K562 (cell line): Measurements from ENCODE around the gene CCDC148. TPM values are rescaled to one million over a fixed set of nuclear protein-coding genes. Genes with fewer than 3 reads are reported as not detected.

Experiments
- ATAC-seq: fragments of 200-7000 bp; cut with Tn5 transposase; 3 replicates; pipeline ENCODE4 v1.9.1; 2020; ENCODE audit warnings: moderate library complexity
- BruUV-seq: library from RNA; stranded (reverse); fragments of 400-500 nt; replicated peaks from 2 replicates; lab custom pipeline; 2021; lab: Mats Ljungman, UMichigan
- CTCF ChIA-PET: fragments of 300-600 bp; formaldehyde crosslinking; extraction: SDS; loops from one replicate; lab custom pipeline; 2021; ENCODE audit warnings: low intra/inter-chr PET ratio; lab: Yijun Ruan, JAX
- POLR2A ChIA-PET: fragments of 300-600, 350-650 bp; sonication (Branson Sonifier 250); formaldehyde crosslinking; extraction: SDS; loops from one replicate; lab custom pipeline; 2021; ENCODE audit warnings: antibody characterized with exemption, inconsistent platforms; lab: Yijun Ruan, JAX
- DNase-seq, 4 experiments: peaks; one replicate each; pipeline versions ENCODE4 v3.0.0 to v3.0.0-alpha.2; 2011 to 2018; ENCODE audit warnings: low spot score in 3 of 4, mixed read lengths in 3 of 4; ENCODE audit errors: extremely low read depth in 1 of 4
- FAIRE-seq: peaks from 2 replicates; lab custom pipeline; 2011; peaks lifted over from hg19 to GRCh38; lab: Jason Lieb, UNC
- H2AFZ ChIP-seq: 2 replicates; pipeline ENCODE4 v1.6.0; 2011; ENCODE audit warnings: low read depth, low read length, control low read depth, inconsistent platforms
- H3K27ac ChIP-seq: fragments of 200-600 bp; 3 replicates; pipeline ENCODE4 v1.8.0; 2011; ENCODE audit warnings: low read depth, mild to moderate bottlenecking, control low read depth, inconsistent platforms, low read length, moderate library complexity, mixed read lengths; ENCODE audit errors: extremely low read depth
- H3K27me3 ChIP-seq, 2 experiments: fragments of 300-600 bp in 1 of 2; 2 replicates in 1 of 2; 3 replicates in 1 of 2; pipeline versions ENCODE4 v1.6.0 to v1.8.0; 2011; ENCODE audit warnings: inconsistent platforms in 2 of 2, low read length in 2 of 2, mild to moderate bottlenecking in 1 of 2, mixed read lengths in 1 of 2, moderate library complexity in 1 of 2; ENCODE audit not compliant: control insufficient read depth in 2 of 2, insufficient read depth in 2 of 2
- H3K36me3 ChIP-seq: fragments of 300-600 bp; 3 replicates; pipeline ENCODE4 v1.8.0; 2011; ENCODE audit warnings: mild to moderate bottlenecking, low read length, inconsistent platforms; ENCODE audit not compliant: control insufficient read depth, insufficient read depth
- H3K4me1 ChIP-seq, 2 experiments: fragments of 200-600 bp in 1 of 2; replicated peaks in 1 of 2; 2 replicates in 1 of 2; 3 replicates in 1 of 2; pipeline versions ENCODE4 v1.5.1 to v1.8.0; 2011; ENCODE audit warnings: inconsistent platforms in 2 of 2, low read length in 2 of 2, mild to moderate bottlenecking in 1 of 2, mixed read lengths in 1 of 2, moderate library complexity in 1 of 2; ENCODE audit not compliant: control insufficient read depth in 2 of 2, insufficient read depth in 2 of 2
- H3K4me2 ChIP-seq: 2 replicates; pipeline ENCODE4 v1.6.1; 2011; ENCODE audit warnings: low read length, control low read depth, inconsistent platforms, mixed read lengths; ENCODE audit not compliant: insufficient read depth
- H3K4me3 ChIP-seq: fragments of 200-600 bp; sonication (generic), shearing (Covaris generic); 2 replicates; pipeline ENCODE4 v1.5.1; 2016; ENCODE audit warnings: control low read depth, inconsistent platforms
- H3K79me2 ChIP-seq: fragments of 200-600 bp; 3 replicates; pipeline ENCODE4 v1.8.0; 2011; ENCODE audit warnings: low read length, inconsistent platforms; ENCODE audit not compliant: control insufficient read depth, insufficient read depth
- H3K9ac ChIP-seq, 2 experiments: 2 replicates each; pipeline versions ENCODE4 v1.6.0 to v1.6.1; 2011; ENCODE audit warnings: low read depth in 2 of 2, low read length in 2 of 2, control low read depth in 1 of 2, inconsistent platforms in 1 of 2, mild to moderate bottlenecking in 1 of 2, mixed read lengths in 1 of 2; ENCODE audit not compliant: insufficient read depth in 1 of 2
- H3K9me1 ChIP-seq: one replicate; pipeline ENCODE4 v1.6.0; 2011; ENCODE audit warnings: inconsistent platforms, mild to moderate bottlenecking, low read length, moderate library complexity; ENCODE audit not compliant: control insufficient read depth, insufficient read depth
- H3K9me3 ChIP-seq: replicated peaks from 2 replicates; pipeline ENCODE4 v1.5.1; 2011; ENCODE audit warnings: low read depth, low read length, inconsistent platforms; ENCODE audit not compliant: control insufficient read depth, insufficient read depth
- H4K20me1 ChIP-seq: replicated peaks from 2 replicates; pipeline ENCODE4 v1.6.1; 2011; ENCODE audit warnings: low read length, inconsistent platforms, mixed read lengths; ENCODE audit not compliant: control insufficient read depth, insufficient read depth
- BRCA1 ChIP-seq, 2 experiments: fragments of 450-650 bp in 1 of 2; sonication (generic) in 1 of 2; formaldehyde crosslinking in 1 of 2; IDR thresholded peaks; 2 replicates each; pipeline versions ENCODE4 v1.5.0 to v1.6.1; 2017 to 2020; ENCODE audit warnings: mild to moderate bottlenecking in 1 of 2, missing genetic modification reagents in 1 of 2
- CBFA2T2 ChIP-seq: fragments of 450-650 bp; conservative IDR thresholded peaks from 2 replicates; pipeline ENCODE4 v1.6.1; 2017; ENCODE audit warnings: mild to moderate bottlenecking
- CXXC5 ChIP-seq: fragments of 250-450 bp; sonication (Bioruptor Pico); IDR thresholded peaks from 2 replicates; pipeline ENCODE4 v1.8.0; 2022; ENCODE audit warnings: inconsistent platforms, mild to moderate bottlenecking, moderate library complexity
- SP1 ChIP-seq: sonication (generic); formaldehyde crosslinking; IDR thresholded peaks from 2 replicates; pipeline ENCODE4 v1.8.1; 2022; ENCODE audit warnings: mild to moderate bottlenecking, missing genetic modification reagents
- WGBS: fragments of 100-300 bp; shearing (Covaris generic); methylation state at CpG from one replicate; pipeline ENCODE4 v1.1.6; 2016; ENCODE audit warnings: low coverage, mixed read lengths; ENCODE audit not compliant: insufficient coverage; ENCODE audit errors: missing lambda C conversion rate; 5-methylcytosine and 5-hydroxymethylcytosine counted together
- in situ Hi-C: fragments of 300-500 bp; cut with MboI; formaldehyde crosslinking; loops from 4 replicates; pipeline ENCODE4 v1.15.0; 2018; ENCODE audit warnings: inconsistent platforms, mixed read lengths
- intact Hi-C: fragments of 100-400 bp; cut with micrococcal nuclease; formaldehyde crosslinking; loops from 2 replicates; pipeline ENCODE4 v1.14.2; 2022
- polyA plus RNA-seq, 8 experiments: library from polyadenylated mRNA; depleted of rRNA in 4 of 8; stranded (reverse) in 5 of 8; unstranded in 3 of 8; fragments of >200 nt; fragmentation: Nextera tagmentation in 2 of 8; fragmentation: Illumina TruSeq in 1 of 8; extraction: Ambion mirVana in 2 of 8; extraction: Trizol in 1 of 8; gene quantifications; 2 replicates each; pipeline versions ENCODE4 v1.2.1 to v1.2.3, GENCODE V29; 2011 to 2014; ENCODE audit warnings: inconsistent platforms in 1 of 8, missing spikeins in 1 of 8
- total RNA-seq, 7 experiments: library from RNA; depleted of rRNA in 6 of 7; stranded (reverse); fragments of >200 nt in 6 of 7; fragmentation: Illumina TruSeq in 2 of 7; extraction: Trizol in 2 of 7; gene quantifications; 2 replicates each; pipeline versions ENCODE4 v1.2.1 to v1.2.3, GENCODE V29; 2011 to 2021; ENCODE audit warnings: low replicate concordance in 1 of 7
- TF ChIP-seq, protein P1 (sequence below): fragments of 450-650 bp; formaldehyde crosslinking; IDR thresholded peaks from 2 replicates; pipeline ENCODE4 v1.4.0; 2020; ENCODE audit warnings: mild to moderate bottlenecking, mixed read lengths
- TF ChIP-seq, protein P2 (sequence below): fragments of 200-600 bp; sonication (generic); IDR thresholded peaks from one replicate; pipeline ENCODE4 v1.6.1; 2012; ENCODE audit warnings: mild to moderate bottlenecking, low read depth, low read length, inconsistent platforms
- TF ChIP-seq, protein P3 (sequence below): fragments of 450-650 bp; IDR thresholded peaks from 2 replicates; pipeline ENCODE4 v1.6.1; 2016; ENCODE audit warnings: borderline replicate concordance

CCDC148 gene
- total and polyA plus RNA-seq, 9 of the 15 experiments (the other 6 are each of a cell fraction or from before 2014, with no cell fraction given): 0.10 to 1.4 (median 0.65) TPM

DNA sequence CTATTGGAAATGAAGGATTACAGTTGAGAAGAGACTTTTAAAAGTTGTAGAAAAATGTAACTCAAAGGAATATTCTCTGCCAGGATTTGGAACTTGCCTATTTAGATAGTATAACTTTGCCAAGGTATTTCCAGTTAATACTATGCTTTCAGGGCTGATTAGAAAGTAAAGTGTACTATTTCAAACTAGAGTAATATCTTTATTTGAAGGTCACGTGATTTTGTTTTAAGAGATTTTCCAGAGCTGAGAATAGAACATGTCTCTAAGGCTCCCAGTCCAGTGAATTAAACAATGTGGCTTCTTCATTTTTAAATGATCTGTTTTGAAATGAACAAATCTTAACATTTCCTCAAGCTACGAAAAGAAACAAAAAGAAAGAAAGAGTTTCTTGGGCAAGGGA, 53.9 kb downstream of the CCDC148 start:
- Histone ChIP-seq H2AFZ (no peak overlapping the region), H3K9me3 (no peaks in the 10 kb centered on the region), H3K4me1 (no peaks in the 10 kb centered on the region), H3K27ac (no peak overlapping the region), H3K9me1 (no peaks in the 10 kb centered on the region), H3K27me3 (no peaks in the 10 kb centered on the region), H3K9ac (no peak overlapping the region), H3K4me2 (no peak overlapping the region), H3K4me3 (no peak overlapping the region), H3K36me3 (no peaks in the 10 kb centered on the region), H3K79me2 (no peaks in the 10 kb centered on the region), H4K20me1 (no peaks in the 10 kb centered on the region)
- BruUV-seq: no TSS peak
- FAIRE-seq: no peak
- intact Hi-C loops (no loop called here), in situ Hi-C loops (no loop called here)
- no peak for ATAC-seq
- CTCF ChIA-PET: no interaction called here
- no peak for DNase-seq
- WGBS: 9% methylated on average over 2 of the region's 2 CpGs
- POLR2A ChIA-PET: no interaction called here
- TF ChIP-seq, protein P1, sequence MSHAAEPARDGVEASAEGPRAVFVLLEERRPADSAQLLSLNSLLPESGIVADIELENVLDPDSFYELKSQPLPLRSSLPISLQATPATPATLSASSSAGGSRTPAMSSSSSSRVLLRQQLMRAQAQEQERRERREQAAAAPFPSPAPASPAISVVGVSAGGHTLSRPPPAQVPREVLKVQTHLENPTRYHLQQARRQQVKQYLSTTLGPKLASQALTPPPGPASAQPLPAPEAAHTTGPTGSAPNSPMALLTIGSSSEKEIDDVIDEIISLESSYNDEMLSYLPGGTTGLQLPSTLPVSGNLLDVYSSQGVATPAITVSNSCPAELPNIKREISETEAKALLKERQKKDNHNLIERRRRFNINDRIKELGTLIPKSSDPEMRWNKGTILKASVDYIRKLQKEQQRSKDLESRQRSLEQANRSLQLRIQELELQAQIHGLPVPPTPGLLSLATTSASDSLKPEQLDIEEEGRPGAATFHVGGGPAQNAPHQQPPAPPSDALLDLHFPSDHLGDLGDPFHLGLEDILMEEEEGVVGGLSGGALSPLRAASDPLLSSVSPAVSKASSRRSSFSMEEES (CRISPR knock-in tag): peak; percentile 95
- TF ChIP-seq CBFA2T2: no peak; the same call in 1 of the 2 replicates
- TF ChIP-seq, protein P2, sequence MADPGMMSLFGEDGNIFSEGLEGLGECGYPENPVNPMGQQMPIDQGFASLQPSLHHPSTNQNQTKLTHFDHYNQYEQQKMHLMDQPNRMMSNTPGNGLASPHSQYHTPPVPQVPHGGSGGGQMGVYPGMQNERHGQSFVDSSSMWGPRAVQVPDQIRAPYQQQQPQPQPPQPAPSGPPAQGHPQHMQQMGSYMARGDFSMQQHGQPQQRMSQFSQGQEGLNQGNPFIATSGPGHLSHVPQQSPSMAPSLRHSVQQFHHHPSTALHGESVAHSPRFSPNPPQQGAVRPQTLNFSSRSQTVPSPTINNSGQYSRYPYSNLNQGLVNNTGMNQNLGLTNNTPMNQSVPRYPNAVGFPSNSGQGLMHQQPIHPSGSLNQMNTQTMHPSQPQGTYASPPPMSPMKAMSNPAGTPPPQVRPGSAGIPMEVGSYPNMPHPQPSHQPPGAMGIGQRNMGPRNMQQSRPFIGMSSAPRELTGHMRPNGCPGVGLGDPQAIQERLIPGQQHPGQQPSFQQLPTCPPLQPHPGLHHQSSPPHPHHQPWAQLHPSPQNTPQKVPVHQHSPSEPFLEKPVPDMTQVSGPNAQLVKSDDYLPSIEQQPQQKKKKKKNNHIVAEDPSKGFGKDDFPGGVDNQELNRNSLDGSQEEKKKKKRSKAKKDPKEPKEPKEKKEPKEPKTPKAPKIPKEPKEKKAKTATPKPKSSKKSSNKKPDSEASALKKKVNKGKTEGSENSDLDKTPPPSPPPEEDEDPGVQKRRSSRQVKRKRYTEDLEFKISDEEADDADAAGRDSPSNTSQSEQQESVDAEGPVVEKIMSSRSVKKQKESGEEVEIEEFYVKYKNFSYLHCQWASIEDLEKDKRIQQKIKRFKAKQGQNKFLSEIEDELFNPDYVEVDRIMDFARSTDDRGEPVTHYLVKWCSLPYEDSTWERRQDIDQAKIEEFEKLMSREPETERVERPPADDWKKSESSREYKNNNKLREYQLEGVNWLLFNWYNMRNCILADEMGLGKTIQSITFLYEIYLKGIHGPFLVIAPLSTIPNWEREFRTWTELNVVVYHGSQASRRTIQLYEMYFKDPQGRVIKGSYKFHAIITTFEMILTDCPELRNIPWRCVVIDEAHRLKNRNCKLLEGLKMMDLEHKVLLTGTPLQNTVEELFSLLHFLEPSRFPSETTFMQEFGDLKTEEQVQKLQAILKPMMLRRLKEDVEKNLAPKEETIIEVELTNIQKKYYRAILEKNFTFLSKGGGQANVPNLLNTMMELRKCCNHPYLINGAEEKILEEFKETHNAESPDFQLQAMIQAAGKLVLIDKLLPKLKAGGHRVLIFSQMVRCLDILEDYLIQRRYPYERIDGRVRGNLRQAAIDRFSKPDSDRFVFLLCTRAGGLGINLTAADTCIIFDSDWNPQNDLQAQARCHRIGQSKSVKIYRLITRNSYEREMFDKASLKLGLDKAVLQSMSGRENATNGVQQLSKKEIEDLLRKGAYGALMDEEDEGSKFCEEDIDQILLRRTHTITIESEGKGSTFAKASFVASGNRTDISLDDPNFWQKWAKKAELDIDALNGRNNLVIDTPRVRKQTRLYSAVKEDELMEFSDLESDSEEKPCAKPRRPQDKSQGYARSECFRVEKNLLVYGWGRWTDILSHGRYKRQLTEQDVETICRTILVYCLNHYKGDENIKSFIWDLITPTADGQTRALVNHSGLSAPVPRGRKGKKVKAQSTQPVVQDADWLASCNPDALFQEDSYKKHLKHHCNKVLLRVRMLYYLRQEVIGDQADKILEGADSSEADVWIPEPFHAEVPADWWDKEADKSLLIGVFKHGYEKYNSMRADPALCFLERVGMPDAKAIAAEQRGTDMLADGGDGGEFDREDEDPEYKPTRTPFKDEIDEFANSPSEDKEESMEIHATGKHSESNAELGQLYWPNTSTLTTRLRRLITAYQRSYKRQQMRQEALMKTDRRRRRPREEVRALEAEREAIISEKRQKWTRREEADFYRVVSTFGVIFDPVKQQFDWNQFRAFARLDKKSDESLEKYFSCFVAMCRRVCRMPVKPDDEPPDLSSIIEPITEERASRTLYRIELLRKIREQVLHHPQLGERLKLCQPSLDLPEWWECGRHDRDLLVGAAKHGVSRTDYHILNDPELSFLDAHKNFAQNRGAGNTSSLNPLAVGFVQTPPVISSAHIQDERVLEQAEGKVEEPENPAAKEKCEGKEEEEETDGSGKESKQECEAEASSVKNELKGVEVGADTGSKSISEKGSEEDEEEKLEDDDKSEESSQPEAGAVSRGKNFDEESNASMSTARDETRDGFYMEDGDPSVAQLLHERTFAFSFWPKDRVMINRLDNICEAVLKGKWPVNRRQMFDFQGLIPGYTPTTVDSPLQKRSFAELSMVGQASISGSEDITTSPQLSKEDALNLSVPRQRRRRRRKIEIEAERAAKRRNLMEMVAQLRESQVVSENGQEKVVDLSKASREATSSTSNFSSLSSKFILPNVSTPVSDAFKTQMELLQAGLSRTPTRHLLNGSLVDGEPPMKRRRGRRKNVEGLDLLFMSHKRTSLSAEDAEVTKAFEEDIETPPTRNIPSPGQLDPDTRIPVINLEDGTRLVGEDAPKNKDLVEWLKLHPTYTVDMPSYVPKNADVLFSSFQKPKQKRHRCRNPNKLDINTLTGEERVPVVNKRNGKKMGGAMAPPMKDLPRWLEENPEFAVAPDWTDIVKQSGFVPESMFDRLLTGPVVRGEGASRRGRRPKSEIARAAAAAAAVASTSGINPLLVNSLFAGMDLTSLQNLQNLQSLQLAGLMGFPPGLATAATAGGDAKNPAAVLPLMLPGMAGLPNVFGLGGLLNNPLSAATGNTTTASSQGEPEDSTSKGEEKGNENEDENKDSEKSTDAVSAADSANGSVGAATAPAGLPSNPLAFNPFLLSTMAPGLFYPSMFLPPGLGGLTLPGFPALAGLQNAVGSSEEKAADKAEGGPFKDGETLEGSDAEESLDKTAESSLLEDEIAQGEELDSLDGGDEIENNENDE: no peak
- no peak for TF ChIP-seq CXXC5 (CRISPR knock-in tag)
- TF ChIP-seq, protein P3, sequence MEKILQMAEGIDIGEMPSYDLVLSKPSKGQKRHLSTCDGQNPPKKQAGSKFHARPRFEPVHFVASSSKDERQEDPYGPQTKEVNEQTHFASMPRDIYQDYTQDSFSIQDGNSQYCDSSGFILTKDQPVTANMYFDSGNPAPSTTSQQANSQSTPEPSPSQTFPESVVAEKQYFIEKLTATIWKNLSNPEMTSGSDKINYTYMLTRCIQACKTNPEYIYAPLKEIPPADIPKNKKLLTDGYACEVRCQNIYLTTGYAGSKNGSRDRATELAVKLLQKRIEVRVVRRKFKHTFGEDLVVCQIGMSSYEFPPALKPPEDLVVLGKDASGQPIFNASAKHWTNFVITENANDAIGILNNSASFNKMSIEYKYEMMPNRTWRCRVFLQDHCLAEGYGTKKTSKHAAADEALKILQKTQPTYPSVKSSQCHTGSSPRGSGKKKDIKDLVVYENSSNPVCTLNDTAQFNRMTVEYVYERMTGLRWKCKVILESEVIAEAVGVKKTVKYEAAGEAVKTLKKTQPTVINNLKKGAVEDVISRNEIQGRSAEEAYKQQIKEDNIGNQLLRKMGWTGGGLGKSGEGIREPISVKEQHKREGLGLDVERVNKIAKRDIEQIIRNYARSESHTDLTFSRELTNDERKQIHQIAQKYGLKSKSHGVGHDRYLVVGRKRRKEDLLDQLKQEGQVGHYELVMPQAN: no peak
- no peak for TF ChIP-seq BRCA1 (IDR thresholded peaks at IDR 0.05)
- TF ChIP-seq BRCA1 (CRISPR knock-in tag; IDR thresholded peaks at IDR 0.05): no peak
- TF ChIP-seq SP1 (CRISPR knock-in tag): no peak
